Endodermal cell (in vitro differentiated cells): Measurements from ENCODE around the gene TSPAN18. TPM values are rescaled to one million over a fixed set of nuclear protein-coding genes. Genes with fewer than 3 reads are reported as not detected.

Source experiments
- DNase-seq: peaks from one replicate; pipeline ENCODE4 v3.0.0-alpha.2; 2017
- H3K27ac ChIP-seq: 2 replicates; pipeline ENCODE4 v1.5.1; 2013; ENCODE audit warnings: mild to moderate bottlenecking, low read depth, low read length, moderate library complexity
- H3K27me3 ChIP-seq: 2 replicates; pipeline ENCODE4 v1.6.1; 2013; ENCODE audit warnings: mild to moderate bottlenecking, low read length, moderate library complexity; ENCODE audit not compliant: insufficient read depth, control insufficient read depth, poor library complexity, severe bottlenecking
- H3K36me3 ChIP-seq: 2 replicates; pipeline ENCODE4 v1.7.0; 2013; ENCODE audit warnings: mild to moderate bottlenecking, low read length, moderate library complexity; ENCODE audit not compliant: control insufficient read depth, insufficient read depth
- H3K4me1 ChIP-seq: one replicate; pipeline ENCODE4 v1.7.0; 2013; ENCODE audit warnings: low read length; ENCODE audit not compliant: control insufficient read depth, insufficient read depth
- H3K4me3 ChIP-seq: 2 replicates; pipeline ENCODE4 v1.5.1; 2013; ENCODE audit warnings: mild to moderate bottlenecking, low read length, moderate library complexity
- H3K9ac ChIP-seq: 2 replicates; pipeline ENCODE4 v1.6.1; 2013; ENCODE audit warnings: mild to moderate bottlenecking, low read length, moderate library complexity; ENCODE audit not compliant: poor library complexity, severe bottlenecking; ENCODE audit errors: extremely low read depth
- H3K9me3 ChIP-seq: 2 replicates; pipeline ENCODE4 v1.6.1; 2013; ENCODE audit warnings: mild to moderate bottlenecking, low read length, moderate library complexity; ENCODE audit not compliant: control insufficient read depth
- H3K27ac Mint-ChIP-seq: 2 replicates; pipeline ENCODE4 v1.8.0; 2020; ENCODE audit warnings: mixed read lengths
- H3K27me3 Mint-ChIP-seq: 2 replicates; pipeline ENCODE4 v1.8.0; 2021; ENCODE audit warnings: mild to moderate bottlenecking, mixed read lengths; ENCODE audit not compliant: insufficient read depth
- H3K36me3 Mint-ChIP-seq: 2 replicates; pipeline ENCODE4 v1.8.0; 2020; ENCODE audit warnings: low read depth, mixed read lengths
- H3K4me1 Mint-ChIP-seq: 2 replicates; pipeline ENCODE4 v1.8.0; 2020; ENCODE audit warnings: mixed read lengths
- H3K4me3 Mint-ChIP-seq: 2 replicates; pipeline ENCODE4 v1.8.0; 2020; ENCODE audit warnings: mild to moderate bottlenecking, moderate library complexity, mixed read lengths
- H3K9me3 Mint-ChIP-seq: 2 replicates; pipeline ENCODE4 v1.8.0; 2020; ENCODE audit warnings: mild to moderate bottlenecking, mixed read lengths
- CTCF ChIP-seq: fragments of 200-600 bp; sonication (generic); conservative IDR thresholded peaks from 2 replicates; pipeline ENCODE4 v1.5.0; 2021; ENCODE audit warnings: antibody characterized with exemption, mild to moderate bottlenecking
- WGBS, 2 experiments: methylation state at CpG; one replicate each; pipeline versions ENCODE4 v1.1.5 to v1.1.7; 2013; ENCODE audit warnings: missing lambda C conversion rate in 2 of 2, mixed read lengths in 1 of 2; ENCODE audit not compliant: insufficient coverage in 1 of 2, insufficient read length in 1 of 2; 5-methylcytosine and 5-hydroxymethylcytosine counted together
- long read RNA-seq, 4 experiments: library from polyadenylated mRNA in 2 of 4; library from RNA in 1 of 4; library from capped mRNA in 1 of 4; stranded (forward) in 3 of 4; unstranded in 1 of 4; transcript quantifications; one replicate each; pipeline ENCODE4 v2.0.0, GENCODE V29; 2020 to 2021; ENCODE audit warnings: inconsistent platforms in 1 of 4
- polyA plus RNA-seq, 2 experiments: library from polyadenylated mRNA; stranded (reverse); fragments of 50-300 nt; gene quantifications; one replicate each; pipeline ENCODE4 v1.2.3, GENCODE V29; 2013
- total RNA-seq, 2 donors: library from RNA; stranded (reverse); fragmentation: NEBNext Ultra II Directional in 1 of 2; extraction: Animal tissue kit (Norgen Biotek cat#: 25700) in 1 of 2; gene quantifications; 2 replicates in 1 of 2; 3 replicates in 1 of 2; pipeline ENCODE4 v1.2.1, GENCODE V29; 2021

The TSPAN18 gene
- total RNA-seq, result 10 to 100 TPM; 28.0 to 28.7 TPM
- polyA plus RNA-seq (2013, experiment 1 of 2), result 96.1 TPM
- 74.6 TPM for polyA plus RNA-seq (2013, experiment 2 of 2)
- long read RNA-seq, experiment 1, full-length matches to known transcripts, result 3 of 15 reads
- long read RNA-seq, experiment 1, partial matches to known transcripts, result 0 of 15 reads
- long read RNA-seq, experiment 1, other reads (novel, unspliced or antisense), result 12 of 15 reads
- long read RNA-seq, experiment 2, transcript TSPAN18-207 (10 exons, 3,316 nt), result major isoform, 18 of 28 reads
- long read RNA-seq, experiment 2, partial matches to known transcripts, result 1 of 28 reads
- long read RNA-seq, experiment 2, other reads (novel, unspliced or antisense), result 9 of 28 reads
- long read RNA-seq, experiment 3, partial matches to known transcripts, result 0 of 9 reads
- long read RNA-seq, experiment 3, other reads (novel, unspliced or antisense), result 9 of 9 reads
- long read RNA-seq, experiment 4, partial matches to known transcripts, result 0 of 1 reads
- long read RNA-seq, experiment 4, other reads (novel, unspliced or antisense), result 1 of 1 reads

DNA sequence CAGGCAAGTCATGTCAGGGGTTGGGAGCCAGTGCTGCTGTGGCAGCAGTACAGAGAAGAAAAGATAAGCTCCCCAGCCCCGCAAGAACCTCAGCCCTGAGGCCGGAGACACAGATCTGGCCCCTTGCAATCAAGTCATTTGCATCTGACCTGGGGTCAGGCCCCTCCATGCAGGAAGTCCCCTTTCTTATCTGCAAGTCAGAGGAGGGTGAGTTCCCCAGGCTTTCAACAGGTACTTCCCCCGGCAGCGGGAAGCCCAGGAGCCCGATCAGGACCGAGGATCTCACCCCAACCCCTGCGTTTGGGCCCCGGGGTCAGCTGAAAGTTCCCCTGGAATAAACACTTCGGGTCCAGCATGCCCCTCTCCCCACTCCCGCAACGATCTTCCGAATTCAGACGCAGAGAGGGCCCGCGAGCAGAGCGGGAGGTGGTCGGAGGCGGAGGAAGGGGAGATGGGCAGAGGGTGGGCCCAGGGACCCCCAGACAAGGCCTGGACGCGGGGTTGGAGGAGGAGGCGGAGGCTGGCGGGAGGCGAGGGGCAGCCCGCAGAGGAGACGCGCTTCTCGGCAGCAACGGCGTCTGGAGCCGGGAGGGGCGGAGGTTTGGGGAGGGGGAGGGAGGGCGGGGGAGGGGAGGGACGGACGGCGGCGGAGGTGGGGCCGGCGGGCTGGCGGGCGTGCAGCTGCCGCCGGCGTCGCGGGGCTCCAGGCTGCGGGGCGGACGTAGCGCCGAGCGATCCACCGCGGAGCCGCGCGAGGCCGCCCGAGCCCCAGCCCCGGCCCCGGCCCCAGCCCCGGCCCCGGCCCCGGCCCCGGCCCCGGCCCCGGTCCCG is at the start of gene TSPAN18:
Gene TSPAN18 (plus strand): TSS at position 680 of the 831 bp plus-strand sequence. CDS start 179,455 bp downstream, outside the sequence.
- no peaks in the 10 kb centered on the region for H3K27me3 ChIP-seq
- no peak for TF ChIP-seq CTCF
- peak within 1 kb of the TSS; percentile 70 for H3K4me3 Mint-ChIP-seq
- WGBS, 2 experiments, result 1 to 2% methylated on average over 6 to 47 of the region's 67 CpGs
- H3K27me3 Mint-ChIP-seq, result peaks cover 49% of the 10 kb centered on the region
- peaks cover 29% of the 10 kb centered on the region for H3K4me1 Mint-ChIP-seq
- H3K4me1 ChIP-seq, result no peaks in the 10 kb centered on the region
- peak within 1 kb of the TSS; percentile 80 for H3K4me3 ChIP-seq
- no peaks in the 10 kb centered on the region for H3K36me3 ChIP-seq
- H3K36me3 Mint-ChIP-seq, result peaks cover 3% of the 10 kb centered on the region
- peak within 1 kb of the TSS; percentile 83 for H3K27ac Mint-ChIP-seq
- no peaks in the 10 kb centered on the region for H3K9me3 ChIP-seq
- peak; percentile 92 for DNase-seq
- H3K27ac ChIP-seq, result peak within 1 kb of the TSS; percentile 77
- peaks cover 6% of the 10 kb centered on the region for H3K9me3 Mint-ChIP-seq
- H3K9ac ChIP-seq, result peak within 1 kb of the TSS; percentile 30

DNA sequence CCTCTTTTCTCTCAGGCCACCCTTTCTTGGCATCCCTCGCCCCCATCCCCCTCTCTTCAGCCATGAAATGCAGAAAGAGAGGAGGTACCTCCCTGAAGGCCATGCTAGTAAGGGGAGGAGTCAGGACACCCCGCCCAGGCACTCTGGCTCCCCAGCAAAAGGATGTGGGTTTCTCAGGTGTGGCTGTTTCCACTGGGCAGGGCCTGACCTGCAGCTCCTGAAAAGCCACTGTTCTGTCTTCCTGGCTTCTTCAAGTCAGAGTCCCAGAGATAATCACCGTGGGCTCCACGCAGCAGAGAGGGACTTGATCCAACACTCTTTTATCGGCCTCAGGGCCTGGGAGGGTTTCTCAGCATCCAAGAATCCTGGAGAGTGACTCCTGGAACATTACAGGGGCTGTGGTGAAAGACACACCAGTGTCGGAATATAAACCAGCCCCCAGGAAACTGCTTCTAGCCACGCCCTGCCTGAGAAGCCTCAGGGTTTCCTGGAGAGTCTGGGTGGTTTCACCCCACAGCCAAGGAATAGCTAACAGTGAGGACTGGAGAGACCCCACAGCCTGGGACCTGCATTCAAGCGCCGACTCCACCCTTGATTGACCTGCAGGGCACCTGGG is 45.7 kb upstream of the TSPAN18 start:
- Mint-ChIP-seq H3K4me1 (no peaks in the 10 kb centered on the region), H3K9me3 (no peaks in the 10 kb centered on the region), H3K27ac (no peak overlapping the region), H3K4me3 (no peak overlapping the region), H3K27me3 (no peaks in the 10 kb centered on the region), H3K36me3 (no peaks in the 10 kb centered on the region)
- H3K9ac ChIP-seq, result no peak overlapping the region
- DNase-seq, result no peak
- H3K4me3 ChIP-seq, result no peak overlapping the region
- H3K27me3 ChIP-seq, result no peaks in the 10 kb centered on the region
- H3K9me3 ChIP-seq, result no peaks in the 10 kb centered on the region
- no peaks in the 10 kb centered on the region for H3K4me1 ChIP-seq
- TF ChIP-seq CTCF, result no peak
- no peaks in the 10 kb centered on the region for H3K36me3 ChIP-seq
- WGBS, 2 experiments, result 87 to 90% methylated on average over 6 to 9 of the region's 9 CpGs
- no peak overlapping the region for H3K27ac ChIP-seq

GRCh38 chr11:44681698-44682097 is 45.1 kb upstream of the TSPAN18 start:
- no peak for TF ChIP-seq CTCF
- no peaks in the 10 kb centered on the region for H3K36me3 ChIP-seq
- Mint-ChIP-seq H3K27me3 (peaks cover 4% of the 10 kb centered on the region), H3K4me3 (no peak overlapping the region), H3K27ac (no peak overlapping the region), H3K4me1 (no peaks in the 10 kb centered on the region), H3K36me3 (no peaks in the 10 kb centered on the region), H3K9me3 (no peaks in the 10 kb centered on the region)
- H3K27me3 ChIP-seq, result no peaks in the 10 kb centered on the region
- no peak overlapping the region for H3K9ac ChIP-seq
- 84% methylated on average over 2 of the region's 2 CpGs; no CpG with 5 or more reads in 1 of the 2 experiments for WGBS, 2 experiments
- no peaks in the 10 kb centered on the region for H3K4me1 ChIP-seq
- no peak overlapping the region for H3K27ac ChIP-seq
- no peak for DNase-seq
- no peaks in the 10 kb centered on the region for H3K9me3 ChIP-seq
- no peak overlapping the region for H3K4me3 ChIP-seq
